Colonic mucosa (tissue), 4 donors: ENCODE results near the gene PLCB1. TPM values are rescaled to one million over a fixed set of nuclear protein-coding genes. Genes with fewer than 3 reads are reported as not detected.

Source experiments
- DNase-seq: peaks from one replicate; pipeline ENCODE4 v3.0.0-alpha.2; 2020
- H3K27ac ChIP-seq: fragments of 200-600 bp; one replicate; pipeline ENCODE4 v1.8.0; 2021
- H3K27me3 ChIP-seq: fragments of 200-600 bp; one replicate; pipeline ENCODE4 v1.8.0; 2021
- H3K36me3 ChIP-seq: fragments of 200-600 bp; one replicate; pipeline ENCODE4 v1.8.0; 2021
- H3K4me1 ChIP-seq: fragments of 200-600 bp; one replicate; pipeline ENCODE4 v1.8.0; 2021; ENCODE audit warnings: mild to moderate bottlenecking
- H3K4me3 ChIP-seq: fragments of 200-600 bp; one replicate; pipeline ENCODE4 v1.8.0; 2021
- H3K9ac ChIP-seq, 2 donors: one replicate each; pipeline ENCODE4 v1.7.0; 2013; ENCODE audit warnings: control low read depth in 2 of 2, low read depth in 2 of 2, low read length in 2 of 2
- H3K9me3 ChIP-seq: fragments of 200-600 bp; one replicate; pipeline ENCODE4 v1.8.0; 2021
- intact Hi-C: fragments of 100-400 bp; cut with DNase I; formaldehyde crosslinking; loops from one replicate; pipeline ENCODE4 v1.14.1; 2022
- total RNA-seq, 2 donors: library from RNA; stranded (reverse); fragmentation: NEBNext Ultra II Directional in 1 of 2; extraction: Animal tissue kit (Norgen Biotek cat#: 25700) in 1 of 2; gene quantifications; one replicate each; pipeline ENCODE4 v1.2.1, GENCODE V29; 2021
- TF ChIP-seq, protein P1 (sequence below): fragments of 200-600 bp; IDR thresholded peaks from one replicate; pipeline ENCODE4 v1.8.0; 2022; ENCODE audit warnings: antibody characterized with exemption, mild to moderate bottlenecking
- donor health status: healthy.
- donor health status: DM: no; HTN: no; CAD: no.
- donor health status: DM: no; HTN: no; CAD: no.

PLCB1 gene
- total RNA-seq, 2 donors from 2014 or later, result 8.3 to 9.6 TPM

DNA sequence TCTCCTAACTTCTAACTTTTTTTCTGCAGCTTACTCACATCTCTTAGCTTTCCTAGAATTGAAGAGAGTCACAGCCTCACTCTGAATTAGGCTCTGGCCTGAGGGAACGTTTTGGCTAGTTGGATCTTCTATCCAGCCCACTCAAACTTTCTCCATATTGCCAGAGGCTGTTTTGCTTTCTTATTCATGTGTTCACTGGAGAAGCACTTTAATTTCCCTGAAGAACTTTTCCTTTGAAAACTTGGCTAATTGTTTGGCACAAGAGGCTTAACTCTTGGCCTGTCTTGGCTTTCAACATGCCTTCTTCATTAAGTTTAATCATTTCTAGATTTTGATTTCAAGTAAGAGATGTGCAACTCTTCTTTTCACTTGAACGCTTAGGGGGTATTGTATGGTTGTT lies 798.7 kb downstream of the PLCB1 start:
- DNase-seq, result no peak
- H3K4me3 ChIP-seq, result no peak overlapping the region
- no peak overlapping the region for H3K27ac ChIP-seq
- H3K36me3 ChIP-seq, result no peaks in the 10 kb centered on the region
- no peaks in the 10 kb centered on the region for H3K4me1 ChIP-seq
- intact Hi-C loops, result no loop called here
- TF ChIP-seq, protein P1, sequence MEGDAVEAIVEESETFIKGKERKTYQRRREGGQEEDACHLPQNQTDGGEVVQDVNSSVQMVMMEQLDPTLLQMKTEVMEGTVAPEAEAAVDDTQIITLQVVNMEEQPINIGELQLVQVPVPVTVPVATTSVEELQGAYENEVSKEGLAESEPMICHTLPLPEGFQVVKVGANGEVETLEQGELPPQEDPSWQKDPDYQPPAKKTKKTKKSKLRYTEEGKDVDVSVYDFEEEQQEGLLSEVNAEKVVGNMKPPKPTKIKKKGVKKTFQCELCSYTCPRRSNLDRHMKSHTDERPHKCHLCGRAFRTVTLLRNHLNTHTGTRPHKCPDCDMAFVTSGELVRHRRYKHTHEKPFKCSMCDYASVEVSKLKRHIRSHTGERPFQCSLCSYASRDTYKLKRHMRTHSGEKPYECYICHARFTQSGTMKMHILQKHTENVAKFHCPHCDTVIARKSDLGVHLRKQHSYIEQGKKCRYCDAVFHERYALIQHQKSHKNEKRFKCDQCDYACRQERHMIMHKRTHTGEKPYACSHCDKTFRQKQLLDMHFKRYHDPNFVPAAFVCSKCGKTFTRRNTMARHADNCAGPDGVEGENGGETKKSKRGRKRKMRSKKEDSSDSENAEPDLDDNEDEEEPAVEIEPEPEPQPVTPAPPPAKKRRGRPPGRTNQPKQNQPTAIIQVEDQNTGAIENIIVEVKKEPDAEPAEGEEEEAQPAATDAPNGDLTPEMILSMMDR, result no peak
- H3K27me3 ChIP-seq, result no peaks in the 10 kb centered on the region
- H3K9me3 ChIP-seq, result no peaks in the 10 kb centered on the region
- no peak overlapping the region for H3K9ac ChIP-seq

- intact Hi-C loops, result no loop called here
- H3K4me1 ChIP-seq, result no peaks in the 10 kb centered on the region
- no peak overlapping the region for H3K27ac ChIP-seq
- TF ChIP-seq, protein P1, result no peak
- H3K4me3 ChIP-seq, result no peak overlapping the region
- no peak overlapping the region for H3K9ac ChIP-seq
- H3K27me3 ChIP-seq, result no peaks in the 10 kb centered on the region
- H3K9me3 ChIP-seq, result no peaks in the 10 kb centered on the region
- H3K36me3 ChIP-seq, result no peaks in the 10 kb centered on the region
- DNase-seq, result no peak
Observed at GRCh38 chr20:8932192-8933165, 800.4 kb downstream of the PLCB1 start.

GRCh38 chr20:8933381-8933807 lies 801.3 kb downstream of the PLCB1 start:
- DNase-seq, result no peak
- Histone ChIP-seq H3K4me3 (no peak overlapping the region), H3K27ac (no peak overlapping the region), H3K27me3 (no peaks in the 10 kb centered on the region), H3K4me1 (no peaks in the 10 kb centered on the region), H3K9me3 (no peaks in the 10 kb centered on the region), H3K9ac (no peak overlapping the region), H3K36me3 (no peaks in the 10 kb centered on the region)
- TF ChIP-seq, protein P1, result no peak
- intact Hi-C loops, result no loop called here

DNA sequence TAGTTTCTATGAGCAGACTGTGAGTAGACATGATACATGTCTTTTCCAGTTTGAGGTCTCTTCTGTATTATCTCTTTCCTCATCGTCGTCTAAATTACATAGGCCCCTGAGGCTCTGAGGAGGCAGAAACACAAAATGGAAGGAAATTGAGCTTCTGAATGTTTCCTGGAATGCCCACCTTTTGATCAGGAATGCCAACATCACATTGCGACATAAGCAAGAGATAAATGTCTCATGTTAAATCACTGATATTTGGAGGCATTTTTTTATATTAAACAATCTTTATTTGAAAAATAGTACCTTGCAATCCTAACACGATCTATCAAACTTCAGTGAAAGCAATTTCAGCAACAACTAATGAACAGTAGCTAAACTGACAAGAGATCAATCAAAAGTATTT lies 802.3 kb downstream of the PLCB1 start:
- H3K4me3 ChIP-seq, result no peak overlapping the region
- TF ChIP-seq, protein P1, result no peak
- no peaks in the 10 kb centered on the region for H3K36me3 ChIP-seq
- intact Hi-C loops, result no loop called here
- no peak overlapping the region for H3K27ac ChIP-seq
- no peak overlapping the region for H3K9ac ChIP-seq
- no peaks in the 10 kb centered on the region for H3K9me3 ChIP-seq
- no peaks in the 10 kb centered on the region for H3K4me1 ChIP-seq
- no peak for DNase-seq
- H3K27me3 ChIP-seq, result no peaks in the 10 kb centered on the region

Other genes with a start within 250 kb of the PLCB1 start
- gene HAO1, start 191.8 kb upstream of the PLCB1 start, total RNA-seq, result not detected
- 10 to 100 TPM; 26.5 to 28.0 TPM for gene TMX4, start 112.5 kb upstream of the PLCB1 start, total RNA-seq